Measurements from ENCODE around the gene CACNA2D3.

DNA sequence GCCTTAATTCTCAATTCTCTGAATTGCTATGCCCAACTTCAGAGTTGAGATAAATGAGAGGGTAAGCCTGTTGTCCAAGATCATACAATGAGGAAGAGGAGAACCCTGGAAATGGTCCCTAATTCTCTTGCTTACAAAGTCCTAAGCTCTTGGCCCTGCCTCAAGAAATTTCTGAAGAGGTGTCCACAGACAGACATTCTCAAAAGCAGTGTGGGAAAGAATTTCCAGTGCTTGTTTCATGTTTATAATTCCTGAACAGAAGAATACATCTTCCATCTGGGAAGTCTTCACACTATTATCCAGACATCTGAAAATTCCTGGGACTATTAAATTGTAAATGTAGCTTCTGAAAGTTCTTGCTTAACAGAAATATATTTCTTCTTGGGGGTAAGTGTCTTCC lies 972.3 kb downstream of the CACNA2D3 start:
- TF ChIP-seq, protein P1, sequence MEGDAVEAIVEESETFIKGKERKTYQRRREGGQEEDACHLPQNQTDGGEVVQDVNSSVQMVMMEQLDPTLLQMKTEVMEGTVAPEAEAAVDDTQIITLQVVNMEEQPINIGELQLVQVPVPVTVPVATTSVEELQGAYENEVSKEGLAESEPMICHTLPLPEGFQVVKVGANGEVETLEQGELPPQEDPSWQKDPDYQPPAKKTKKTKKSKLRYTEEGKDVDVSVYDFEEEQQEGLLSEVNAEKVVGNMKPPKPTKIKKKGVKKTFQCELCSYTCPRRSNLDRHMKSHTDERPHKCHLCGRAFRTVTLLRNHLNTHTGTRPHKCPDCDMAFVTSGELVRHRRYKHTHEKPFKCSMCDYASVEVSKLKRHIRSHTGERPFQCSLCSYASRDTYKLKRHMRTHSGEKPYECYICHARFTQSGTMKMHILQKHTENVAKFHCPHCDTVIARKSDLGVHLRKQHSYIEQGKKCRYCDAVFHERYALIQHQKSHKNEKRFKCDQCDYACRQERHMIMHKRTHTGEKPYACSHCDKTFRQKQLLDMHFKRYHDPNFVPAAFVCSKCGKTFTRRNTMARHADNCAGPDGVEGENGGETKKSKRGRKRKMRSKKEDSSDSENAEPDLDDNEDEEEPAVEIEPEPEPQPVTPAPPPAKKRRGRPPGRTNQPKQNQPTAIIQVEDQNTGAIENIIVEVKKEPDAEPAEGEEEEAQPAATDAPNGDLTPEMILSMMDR (IDR thresholded peaks at IDR 0.05; ENCODE audit: poor library complexity, severe bottlenecking), result no peak
- TF ChIP-seq POLR2AphosphoS5 (IDR thresholded peaks at IDR 0.05) (no peak), TAF1 (IDR thresholded peaks at IDR 0.05; ENCODE audit: low read depth) (no peak), EZH2 (IDR thresholded peaks at IDR 0.05; ENCODE audit: borderline replicate concordance, insufficient read depth, low read length, poor library complexity, severe bottlenecking) (no peak), EP300 (conservative IDR thresholded peaks at IDR 0.05; ENCODE audit: poor library complexity, severe bottlenecking) (no peak), SMC3 (conservative IDR thresholded peaks at IDR 0.05; ENCODE audit: poor library complexity) (no peak), MXI1 (conservative IDR thresholded peaks at IDR 0.05; ENCODE audit: poor library complexity, severe bottlenecking) (no peak)

Data from neural cell (in vitro differentiated cells).